ENCODE results near the gene ZBTB18.

DNA sequence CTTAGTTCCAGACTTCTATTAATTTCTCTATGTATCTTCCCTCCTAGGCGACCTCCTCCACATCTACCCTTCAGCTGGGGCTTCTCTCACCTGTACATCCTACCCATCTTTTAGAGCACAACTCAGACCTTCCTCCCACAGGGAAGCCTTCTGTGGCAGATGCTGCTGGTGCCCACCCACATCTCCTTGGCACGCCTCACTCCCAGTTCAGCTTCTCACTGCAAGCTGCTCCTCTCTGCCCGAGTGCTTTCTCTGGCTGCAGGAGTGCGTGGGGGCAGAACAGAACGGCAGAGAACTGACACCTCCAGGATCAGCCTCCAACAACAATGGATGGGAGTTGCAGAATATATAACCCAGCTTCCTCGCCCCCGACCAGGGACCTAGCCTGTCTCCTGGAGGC is 36.5 kb downstream of the ZBTB18 start:
- TF ChIP-seq SP1 (IDR thresholded peaks at IDR 0.05), result no peak
- no peak for TF ChIP-seq LEF1 (IDR thresholded peaks at IDR 0.05; ENCODE audit: borderline replicate concordance)
- TF ChIP-seq BHLHE40 (IDR thresholded peaks at IDR 0.05; ENCODE audit: borderline replicate concordance), result no peak
- TF ChIP-seq CTBP1 (IDR thresholded peaks at IDR 0.05; ENCODE audit: borderline replicate concordance), result no peak
- TF ChIP-seq L3MBTL2 (conservative IDR thresholded peaks at IDR 0.05), result no peak
- no peak for TF ChIP-seq FOXK2 (IDR thresholded peaks at IDR 0.05)
- TF ChIP-seq FOXM1 (IDR thresholded peaks at IDR 0.05; ENCODE audit: borderline replicate concordance), result no peak
